Activated T-cell treated with anti-CD3 and anti-CD28 coated beads for 1 hour (primary cell): ENCODE measurements around the gene SMCHD1.

Experiments used
- DNase-seq: peaks from one replicate; pipeline ENCODE4 v3.0.0-alpha.2; 2020; ENCODE audit warnings: low read depth

The SMCHD1 gene

DNA sequence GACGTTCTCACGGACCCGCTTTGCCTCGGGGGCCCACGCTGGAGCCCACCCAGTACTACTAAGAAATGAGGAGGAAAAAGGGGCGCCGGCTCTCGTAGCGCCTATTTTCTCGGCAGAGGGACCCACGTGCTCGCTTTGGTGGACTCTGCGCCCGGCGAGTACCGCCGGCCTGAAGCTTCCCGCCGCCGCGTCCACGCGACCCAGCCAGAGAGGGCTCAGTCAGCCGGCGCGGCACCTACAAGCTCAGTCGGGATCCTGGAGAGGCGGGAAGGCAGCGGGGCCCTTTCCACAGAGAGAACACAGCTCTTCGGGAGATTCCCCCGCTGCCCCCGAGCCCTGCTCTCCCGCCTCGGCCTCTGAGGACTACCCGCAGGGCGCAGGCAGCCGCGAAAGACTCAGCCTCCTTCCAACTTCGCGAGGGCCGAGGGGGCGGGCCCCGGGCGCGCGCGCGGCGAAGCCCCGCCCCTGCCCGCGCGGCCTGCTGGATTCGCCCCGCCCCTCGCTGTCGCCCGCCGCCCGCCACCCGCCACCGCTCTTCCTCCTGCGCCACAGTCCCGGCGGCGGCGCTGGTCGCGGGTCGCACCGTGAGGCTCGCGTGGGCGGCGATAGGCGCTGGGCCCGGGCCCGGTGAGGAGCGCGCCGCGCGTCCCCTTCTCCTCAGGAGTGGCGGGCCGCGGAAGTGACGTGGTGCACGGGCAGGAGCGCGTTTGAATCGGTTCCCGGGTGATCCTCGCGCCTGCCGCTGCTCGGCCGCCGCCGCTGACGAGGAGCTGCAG is at the start of gene SMCHD1:
SMCHD1 (plus strand) TSS at position 549 of the 776 bp plus-strand sequence. CDS start 350 bp downstream, outside the sequence.
- peak; percentile 80 for DNase-seq

DNA sequence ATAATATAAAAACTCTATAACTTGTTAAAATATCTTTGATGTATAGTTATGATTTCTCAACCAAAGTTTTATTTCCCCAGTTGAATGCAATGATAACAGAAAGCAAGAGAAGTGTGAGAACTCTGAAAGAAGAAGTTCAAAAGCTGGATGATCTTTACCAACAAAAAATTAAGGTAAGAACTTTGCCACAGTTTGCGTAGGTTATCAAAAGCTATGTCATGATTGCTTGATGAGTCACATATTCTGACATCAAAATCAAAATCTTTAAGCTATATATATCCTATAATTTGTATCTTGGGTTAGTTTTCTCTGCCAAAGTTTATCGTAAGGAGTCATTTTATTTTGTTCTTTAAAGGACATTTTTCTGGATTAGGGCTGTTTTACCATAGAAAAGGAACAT is 49.2 kb upstream of the SMCHD1 start:
- DNase-seq = no peak

DNA sequence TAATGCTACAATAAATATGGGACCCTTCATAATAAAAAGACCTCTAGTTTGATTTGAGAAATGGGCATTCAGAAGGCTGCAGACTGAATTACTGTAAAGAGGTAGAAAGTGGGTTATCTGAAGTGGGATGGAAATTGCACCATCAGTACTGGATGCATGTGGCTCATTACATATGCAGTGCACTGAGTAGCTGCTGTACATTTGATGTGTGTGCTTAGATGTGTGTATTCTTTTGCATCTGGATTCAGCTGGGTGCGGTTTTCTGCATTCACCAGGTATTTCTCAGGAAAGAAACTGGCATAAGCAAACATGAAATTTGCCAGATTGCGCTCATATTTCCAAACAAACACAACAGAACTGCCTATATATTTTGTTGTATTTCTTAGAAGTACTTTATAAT is 45.9 kb upstream of the SMCHD1 start:
- no peak for DNase-seq

DNA sequence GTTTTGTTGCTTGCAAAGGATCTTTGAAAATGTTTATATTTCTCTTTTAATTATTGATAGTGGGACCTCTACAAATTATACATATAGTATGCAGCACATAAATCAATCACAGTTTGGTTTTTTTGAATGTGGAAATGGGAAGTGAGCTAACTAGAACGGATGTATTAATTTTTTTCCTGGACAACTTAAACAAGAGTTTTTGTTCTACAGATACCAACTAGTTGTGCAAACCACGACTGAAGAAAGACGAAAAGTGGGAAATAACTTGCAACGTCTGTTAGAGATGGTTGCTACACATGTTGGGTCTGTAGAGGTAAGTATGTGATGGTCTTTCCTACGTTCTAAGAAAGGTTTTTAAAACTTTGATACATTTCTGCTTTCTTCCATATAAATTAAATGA is 45.0 kb upstream of the SMCHD1 start:
- no peak for DNase-seq

DNA sequence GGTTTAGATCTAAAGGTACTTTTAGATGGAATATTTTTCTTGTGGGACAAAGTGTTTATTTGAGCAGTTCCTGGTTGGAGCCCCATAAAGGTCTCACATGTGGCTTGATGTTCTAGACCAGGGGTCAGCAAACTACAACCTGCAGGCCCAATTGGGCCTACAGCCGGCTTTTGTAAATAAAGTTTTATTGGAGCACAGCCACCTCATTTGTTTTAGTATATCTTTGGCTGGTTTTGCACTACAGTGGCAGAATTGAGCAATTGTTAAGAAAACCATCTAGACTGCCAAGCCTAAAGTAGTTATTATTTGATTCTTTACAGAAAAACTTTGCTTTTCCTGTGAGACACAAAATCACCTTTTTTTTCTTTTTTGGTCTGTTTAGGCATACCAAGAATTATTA is 42.5 kb upstream of the SMCHD1 start:
- DNase-seq = no peak

DNA sequence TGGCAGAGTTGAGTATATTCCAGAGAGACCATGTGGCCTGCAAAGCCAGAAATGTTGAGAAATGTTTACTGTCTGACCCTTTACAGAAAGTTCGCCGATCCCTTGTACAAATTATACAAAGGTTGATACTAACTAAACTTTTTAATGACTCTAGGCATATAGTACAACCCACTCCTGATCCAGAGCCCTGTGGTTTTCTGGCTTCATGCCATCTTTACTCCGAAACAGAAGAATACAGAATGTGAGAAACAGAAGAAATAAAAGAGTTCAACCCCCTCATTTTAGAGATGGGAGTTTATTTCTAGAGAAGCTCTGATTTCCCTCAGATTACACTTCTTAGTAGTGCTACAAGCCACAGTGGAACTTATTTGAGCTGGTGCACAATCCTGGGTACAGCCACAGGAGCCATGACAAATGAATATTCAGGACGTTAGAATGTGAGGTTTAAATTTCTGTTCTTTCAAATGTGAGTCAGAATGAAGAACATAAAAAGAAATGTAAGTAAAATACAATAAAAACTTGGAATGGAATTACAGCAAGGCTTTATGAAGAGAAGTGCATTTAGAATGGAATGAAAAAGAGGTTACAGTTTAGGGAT is 38.0 kb upstream of the SMCHD1 start:
- no peak for DNase-seq

DNA sequence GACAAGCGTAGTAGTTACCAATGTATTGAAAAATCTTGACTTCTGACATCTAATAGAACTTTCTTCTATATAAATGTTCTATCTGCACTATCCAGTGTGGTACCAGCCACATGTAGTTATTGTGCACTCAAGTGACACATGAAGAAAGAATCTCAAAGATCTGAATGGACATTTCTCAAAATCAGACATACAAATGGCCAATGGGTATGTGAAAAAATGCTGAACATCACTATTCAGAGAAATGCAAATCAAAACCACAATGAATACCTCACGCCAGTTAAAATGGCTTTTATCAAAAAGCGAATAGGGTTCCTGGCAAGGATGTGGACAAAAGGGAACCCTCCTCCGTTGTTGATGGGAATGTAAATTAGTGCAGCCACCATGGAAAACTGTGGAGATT is 37.5 kb upstream of the SMCHD1 start:
- no peak for DNase-seq

DNA sequence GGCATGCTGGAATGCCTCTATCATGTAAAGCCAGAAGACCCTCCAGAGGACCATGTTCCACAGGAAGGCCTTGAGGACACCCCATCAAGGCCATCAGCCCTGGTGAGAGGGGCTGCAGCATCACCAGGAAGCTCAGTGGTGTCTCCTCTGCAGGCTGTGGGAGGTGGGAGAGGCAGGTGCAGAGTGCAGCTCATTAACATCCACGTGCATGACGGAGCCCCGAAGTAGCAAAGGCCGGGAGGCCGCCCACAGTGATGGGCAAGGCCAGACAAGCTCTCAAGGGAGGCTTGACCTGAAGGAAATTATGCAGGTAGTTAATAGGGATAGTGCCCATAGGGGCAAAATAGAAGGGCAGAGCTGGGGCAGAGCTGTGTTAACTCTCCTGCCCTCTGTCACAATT is 30.3 kb upstream of the SMCHD1 start:
- no peak for DNase-seq

DNA sequence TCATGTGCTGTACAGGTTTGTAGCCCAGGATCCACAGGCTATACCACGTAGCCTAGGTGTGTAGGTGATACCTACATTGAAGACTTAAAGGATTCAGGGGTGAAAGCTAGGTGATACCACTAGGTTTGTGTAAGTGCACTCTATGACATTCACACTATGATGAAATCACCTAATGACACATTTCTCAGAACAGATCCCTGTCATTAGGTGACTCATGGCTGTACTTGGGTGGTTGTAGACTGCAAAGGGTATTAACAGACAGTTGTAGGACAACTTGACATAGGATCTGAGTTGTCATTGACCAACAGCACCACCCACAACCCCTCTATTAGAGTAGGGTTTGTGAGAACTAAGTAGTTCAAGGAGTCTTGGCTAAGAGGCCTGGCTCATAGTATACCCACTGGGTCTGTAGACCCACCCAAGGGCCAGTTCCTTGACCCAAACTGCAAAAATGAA is 27.7 kb upstream of the SMCHD1 start:
- DNase-seq = no peak

DNA sequence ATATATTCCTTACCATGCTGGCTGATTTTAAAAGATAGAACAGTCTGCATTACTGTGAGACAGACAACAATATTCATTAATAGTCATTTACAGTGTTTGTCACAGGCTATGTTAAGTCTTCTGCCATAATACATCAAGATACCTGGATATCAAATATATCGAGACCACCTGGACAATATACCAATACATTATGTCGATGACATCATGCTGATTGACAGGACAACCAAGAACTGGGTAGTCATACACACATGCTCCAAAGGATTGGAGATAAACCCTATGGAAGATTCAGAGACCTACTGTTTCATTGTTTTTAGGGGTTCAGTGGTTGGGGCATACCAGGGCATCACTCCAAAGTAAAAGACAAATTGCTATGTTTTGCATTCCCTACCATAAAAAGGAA is 26.5 kb upstream of the SMCHD1 start:
- DNase-seq = no peak

DNA sequence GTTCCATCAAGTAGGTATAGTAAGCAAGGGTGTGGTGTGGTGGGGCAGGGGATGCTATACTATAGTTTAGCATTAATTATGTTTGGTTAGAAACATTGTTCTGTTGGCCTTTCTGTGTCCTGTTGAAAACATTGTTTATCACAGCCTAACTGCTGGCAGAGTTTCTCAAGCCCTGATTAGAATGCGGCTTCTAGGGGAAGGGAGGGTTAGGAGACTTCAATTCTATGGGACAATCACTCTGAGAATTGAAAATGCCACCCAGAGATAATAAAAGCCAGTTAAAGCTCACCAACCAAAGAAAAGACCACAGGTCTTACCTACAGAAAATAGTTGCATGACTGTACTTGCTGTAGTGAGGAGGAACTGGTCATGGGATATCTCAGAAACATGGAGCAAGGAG is 19.9 kb upstream of the SMCHD1 start:
- no peak for DNase-seq

DNA sequence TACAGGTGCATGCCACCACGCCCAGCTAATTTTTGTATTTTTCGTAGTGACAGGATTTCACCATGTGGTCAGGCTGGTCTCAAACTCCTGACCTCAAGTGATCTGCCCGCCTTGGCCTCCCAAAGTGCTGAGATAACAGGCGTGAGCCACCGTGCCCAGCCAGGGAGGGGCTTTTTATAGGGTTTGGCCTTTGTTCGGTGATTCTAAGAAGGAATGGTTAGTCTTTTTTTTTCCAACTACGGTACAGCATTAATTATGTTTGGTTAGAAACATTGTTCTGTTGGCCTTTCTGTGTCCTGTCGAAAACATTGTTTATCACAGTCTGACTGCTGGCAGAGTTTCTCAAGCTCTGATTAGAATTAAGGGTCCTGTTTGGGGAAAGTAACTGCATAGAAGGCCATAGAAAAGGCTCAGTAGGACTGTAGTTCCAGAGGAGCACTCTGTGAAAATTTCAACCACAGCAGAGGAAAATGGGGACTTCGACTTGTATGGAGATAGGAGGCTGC is 19.3 kb upstream of the SMCHD1 start:
- DNase-seq = no peak

DNA sequence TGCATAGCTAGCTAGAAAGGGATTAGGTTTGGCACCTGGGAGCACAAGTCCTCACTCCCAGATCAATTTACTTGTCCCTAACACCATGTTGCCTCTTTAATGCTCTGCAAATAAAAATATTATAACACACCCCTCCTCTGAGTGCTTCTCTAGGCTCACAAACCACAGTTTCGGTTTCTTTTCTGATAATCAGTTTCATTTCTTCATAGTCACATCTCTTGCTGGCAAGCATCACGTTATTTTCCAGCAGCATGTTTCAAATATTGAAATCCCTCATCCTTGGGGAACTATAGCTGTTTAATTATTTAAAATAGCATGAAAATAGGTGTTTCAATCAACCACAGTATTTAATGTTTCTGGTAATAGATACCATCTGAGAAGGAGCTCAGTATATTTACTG is 13.9 kb upstream of the SMCHD1 start:
- no peak for DNase-seq

DNA sequence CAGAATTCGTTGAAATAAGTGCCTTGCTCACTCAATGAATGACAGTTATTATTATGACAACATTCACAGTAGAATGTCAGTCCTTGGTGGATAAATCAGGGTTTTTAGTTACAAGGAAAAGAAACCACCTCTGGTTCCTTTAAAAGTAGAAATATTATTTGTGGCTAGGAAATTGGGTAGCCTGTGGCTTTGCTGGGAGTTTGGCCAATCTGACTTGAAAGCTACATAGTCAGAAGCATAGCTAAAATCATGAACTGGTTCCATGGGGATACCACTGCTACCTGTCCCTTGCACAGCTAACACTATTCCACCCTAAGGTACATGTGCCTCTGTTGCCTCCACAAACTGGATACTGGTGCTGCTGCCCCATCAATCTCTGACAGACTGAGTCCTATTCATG is 12.8 kb upstream of the SMCHD1 start:
- DNase-seq = no peak

DNA sequence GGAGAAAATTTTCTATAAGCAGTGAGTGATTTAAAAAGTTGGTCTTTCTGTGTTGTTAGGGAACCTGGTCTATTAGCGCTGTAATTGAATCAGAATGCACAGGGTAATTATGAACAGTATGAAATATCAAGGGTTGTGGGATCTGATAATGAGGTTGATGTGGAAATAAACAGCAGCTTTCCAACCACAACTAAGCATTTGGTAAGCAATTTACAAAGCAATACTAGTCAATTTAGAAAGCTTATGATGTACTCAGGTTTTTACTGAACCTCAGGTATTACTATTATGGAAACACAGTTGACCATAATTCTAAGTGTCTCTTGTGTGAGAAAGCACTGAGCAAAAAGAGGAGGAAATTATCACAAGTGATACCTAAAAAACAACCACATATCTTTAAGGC is 11.0 kb upstream of the SMCHD1 start:
- no peak for DNase-seq

DNA sequence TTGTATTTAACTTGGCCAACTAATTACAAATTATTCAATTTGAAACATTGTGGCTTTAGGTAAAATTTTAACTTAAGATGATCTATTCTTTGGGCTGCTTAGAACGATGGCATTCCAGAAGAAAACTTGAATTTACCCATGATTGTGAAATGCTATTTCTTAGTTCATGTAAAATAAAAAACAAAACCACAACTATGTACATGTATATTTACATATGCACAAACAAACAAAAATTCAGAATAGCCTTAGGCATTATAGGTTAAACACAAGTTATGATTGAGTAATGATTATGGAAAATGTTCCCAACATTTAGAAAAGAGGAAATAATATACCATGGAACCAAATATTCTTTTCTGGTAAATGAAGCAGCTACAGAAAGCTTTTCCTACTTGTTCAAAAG is 3.5 kb upstream of the SMCHD1 start:
- no peak for DNase-seq

DNA sequence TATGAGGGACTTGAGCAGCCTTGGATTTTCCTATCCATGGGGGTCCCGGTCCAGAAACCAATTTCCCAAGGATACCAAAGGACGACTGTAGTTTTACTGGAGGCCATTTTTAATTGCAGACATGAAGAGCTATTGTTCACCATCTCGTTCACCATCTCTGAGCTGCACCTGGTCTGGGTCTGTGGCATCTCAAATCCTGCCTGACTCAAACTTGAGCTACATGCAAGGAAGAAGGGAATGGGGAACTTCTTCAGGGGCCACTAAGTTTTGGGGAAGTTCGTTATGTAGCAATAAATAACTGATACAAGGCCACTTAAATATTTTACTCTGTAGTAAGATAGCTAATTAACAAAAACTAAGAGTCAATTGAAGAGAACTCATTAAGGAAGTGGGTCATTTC is 2.1 kb upstream of the SMCHD1 start:
- DNase-seq = no peak

DNA sequence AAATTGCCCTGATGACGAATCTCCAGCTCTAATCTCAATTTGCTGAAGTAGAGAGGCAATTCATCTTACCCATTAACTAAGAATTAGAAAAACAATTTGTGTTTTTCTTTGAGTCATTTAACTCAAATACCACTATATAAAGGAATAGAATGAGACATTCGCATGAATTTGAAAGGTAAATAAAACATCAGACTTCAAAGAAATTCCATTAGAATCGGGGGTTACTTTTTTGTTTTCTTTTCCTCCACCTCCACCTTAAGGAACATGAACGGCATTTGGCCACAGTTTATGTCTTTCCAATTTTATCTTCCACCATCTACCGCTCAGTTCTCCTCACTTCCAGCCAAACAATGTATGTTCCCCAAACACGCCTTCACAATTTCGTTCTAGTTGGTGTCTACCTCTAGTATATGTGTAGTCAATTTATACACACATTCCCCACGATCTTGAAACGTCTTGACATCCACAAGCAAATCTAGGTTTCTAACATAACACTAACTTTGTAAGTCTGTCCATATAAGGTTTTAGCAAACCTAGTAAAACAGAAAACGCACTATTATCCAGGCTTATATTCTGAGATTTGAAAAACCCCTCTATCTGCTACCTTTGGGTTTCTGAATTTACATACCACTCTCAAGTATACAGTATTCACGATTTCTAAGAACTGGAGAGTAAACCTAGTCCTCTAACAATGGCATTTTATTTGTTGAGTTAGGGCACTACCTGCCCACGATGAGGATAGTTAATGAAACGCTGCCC is 1.2 kb upstream of the SMCHD1 start:
- no peak for DNase-seq

DNA sequence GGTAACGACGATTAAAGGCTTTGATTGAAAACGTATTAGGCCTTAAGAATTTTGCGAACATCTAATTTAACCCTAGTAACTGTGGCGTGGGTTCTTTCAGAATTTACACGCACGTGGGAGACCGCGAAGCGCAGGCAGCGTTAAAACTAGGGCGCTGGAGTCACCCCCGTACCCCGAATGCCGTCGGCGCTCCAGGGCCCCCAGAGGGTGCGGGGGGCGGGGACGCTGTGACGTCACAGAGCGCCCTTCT is 673 bp upstream of the SMCHD1 start:
- peak; percentile 74 for DNase-seq

DNA sequence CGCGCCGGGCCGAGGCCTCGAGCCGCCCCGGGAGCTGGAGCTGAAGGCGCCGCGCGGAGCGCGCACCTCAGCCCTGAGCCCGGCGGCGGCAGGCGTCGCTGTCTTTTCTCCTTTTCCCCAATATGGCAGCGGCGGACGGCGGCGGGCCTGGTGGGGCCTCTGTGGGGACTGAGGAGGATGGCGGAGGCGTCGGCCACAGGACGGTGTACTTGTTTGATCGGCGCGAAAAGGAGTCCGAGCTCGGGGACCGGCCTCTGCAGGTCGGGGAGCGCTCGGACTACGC is 369 bp downstream of the SMCHD1 start:
- DNase-seq = no peak

DNA sequence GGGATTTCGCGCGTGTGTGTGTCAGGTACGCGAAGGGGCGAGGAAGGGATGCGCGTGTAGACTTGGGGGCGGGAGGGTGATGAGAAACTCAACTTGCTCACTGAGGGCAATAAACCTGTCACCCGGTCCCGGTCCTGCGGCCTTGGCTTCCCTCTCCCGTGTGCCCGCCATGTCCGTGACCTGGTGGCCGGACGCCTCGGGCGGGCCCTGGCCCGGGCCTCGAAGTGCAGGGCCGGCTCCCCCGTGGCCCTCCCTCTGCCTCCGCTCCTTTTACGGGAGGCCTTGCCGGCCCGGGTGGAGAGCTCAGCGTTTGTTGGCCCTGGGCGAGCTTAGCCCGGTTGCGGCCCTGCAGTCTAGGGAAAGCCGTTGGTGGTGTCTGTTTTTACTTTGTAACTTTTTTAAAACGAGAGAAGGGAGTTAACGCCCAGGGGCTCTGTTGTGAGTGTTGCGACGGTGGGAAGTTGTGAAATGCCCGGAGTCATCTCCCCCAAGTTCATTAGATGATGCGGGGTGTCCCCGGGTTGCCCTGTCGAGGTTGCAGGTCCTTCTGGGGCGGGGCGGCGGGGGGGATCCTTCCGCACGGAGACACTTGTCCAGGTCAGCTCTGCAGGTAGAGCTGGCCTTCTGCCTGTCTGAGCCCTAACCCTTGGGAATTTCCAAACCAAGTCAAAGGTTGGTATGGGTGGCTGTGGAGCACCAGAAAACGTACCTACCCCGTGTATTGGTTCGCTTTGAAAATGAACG is 883 bp downstream of the SMCHD1 start:
- DNase-seq = peak; percentile 19

DNA sequence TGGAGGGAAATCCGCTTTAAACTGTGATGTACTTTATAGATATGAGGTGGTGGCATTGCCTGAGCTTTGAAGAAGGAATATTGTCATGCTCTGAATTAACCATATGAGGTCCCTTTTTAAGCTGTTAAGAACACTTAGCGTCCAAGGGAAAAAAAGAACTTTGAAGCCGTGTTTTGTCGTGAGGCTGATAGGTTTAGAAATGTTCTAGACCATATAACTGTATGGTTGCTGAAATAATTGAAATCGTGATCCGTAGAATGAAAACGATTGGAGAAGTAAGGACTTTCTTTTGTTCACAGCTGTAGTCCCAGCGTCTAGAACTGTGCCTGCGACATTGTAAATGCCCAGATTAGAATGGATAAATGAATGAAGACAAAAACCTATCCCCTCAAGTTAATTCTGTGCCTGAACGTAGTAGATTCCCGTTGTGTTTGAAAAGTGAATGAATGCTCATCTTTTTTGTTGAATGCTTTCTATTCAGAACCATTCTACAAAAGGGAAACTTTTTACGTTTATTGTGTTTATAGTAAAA is 1.5 kb downstream of the SMCHD1 start:
- no peak for DNase-seq
